ENCODE results near the gene SBF1. TPM values are rescaled to one million over a fixed set of nuclear protein-coding genes. Genes with fewer than 3 reads are reported as not detected.

Gene SBF1
- total RNA-seq, 2 experiments from 2014 or later: 211 to 221 TPM

DNA sequence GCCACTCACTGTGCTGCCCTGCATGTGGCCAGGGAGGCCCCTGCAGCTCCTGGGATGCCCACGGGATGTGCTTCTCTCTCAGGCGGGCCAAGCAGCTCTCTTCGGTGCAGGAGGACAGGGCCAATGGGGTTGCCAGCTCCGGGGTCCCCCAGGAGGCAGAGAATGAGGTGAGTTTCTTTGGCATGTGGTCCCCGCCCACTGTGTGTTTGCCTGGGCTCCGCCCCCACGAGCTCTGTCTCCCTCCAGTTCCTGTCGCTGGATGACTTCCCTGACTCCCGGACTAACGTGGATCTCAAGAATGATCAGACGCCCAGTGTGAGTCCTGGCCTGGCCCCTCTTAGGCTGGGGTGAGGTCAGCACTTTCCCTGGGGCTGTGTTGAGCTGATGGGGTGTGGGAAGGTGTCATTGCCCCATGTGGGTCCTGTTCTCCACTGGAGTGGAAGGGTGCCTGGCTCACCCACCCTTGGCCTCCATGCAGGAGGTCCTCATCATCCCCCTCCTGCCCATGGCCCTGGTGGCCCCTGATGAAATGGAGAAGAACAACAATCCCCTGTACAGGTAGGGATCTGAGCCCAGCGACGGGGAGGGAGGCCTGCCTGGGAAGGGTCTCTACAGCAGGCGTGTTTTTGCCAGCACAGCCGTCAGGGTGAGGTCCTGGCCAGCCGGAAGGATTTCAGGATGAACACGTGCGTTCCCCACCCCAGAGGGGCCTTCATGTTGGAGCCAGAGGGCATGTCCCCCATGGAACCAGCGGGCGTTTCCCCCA, 42.8 kb upstream of the SBF1 start:
- Mint-ChIP-seq H3K27me3 (no peaks in the 10 kb centered on the region), H3K9me3 (no peaks in the 10 kb centered on the region), H3K4me1 (peaks cover 8% of the 10 kb centered on the region), H3K27ac (no peak overlapping the region), H3K36me3 (peaks cover 13% of the 10 kb centered on the region), H3K4me3 (no peak overlapping the region)
- ATAC-seq (ENCODE audit: low read depth): no peak
- DNase-seq: no peak
- POLR2A ChIA-PET: interaction anchor here (0.6 to 1.6 kb wide), 3 partner anchors 8 to 16 kb away, joined by 3 to 7 read pairs (median 4); partner anchors contain the start of genes LMF2, NCAPH2 and SCO2

DNA sequence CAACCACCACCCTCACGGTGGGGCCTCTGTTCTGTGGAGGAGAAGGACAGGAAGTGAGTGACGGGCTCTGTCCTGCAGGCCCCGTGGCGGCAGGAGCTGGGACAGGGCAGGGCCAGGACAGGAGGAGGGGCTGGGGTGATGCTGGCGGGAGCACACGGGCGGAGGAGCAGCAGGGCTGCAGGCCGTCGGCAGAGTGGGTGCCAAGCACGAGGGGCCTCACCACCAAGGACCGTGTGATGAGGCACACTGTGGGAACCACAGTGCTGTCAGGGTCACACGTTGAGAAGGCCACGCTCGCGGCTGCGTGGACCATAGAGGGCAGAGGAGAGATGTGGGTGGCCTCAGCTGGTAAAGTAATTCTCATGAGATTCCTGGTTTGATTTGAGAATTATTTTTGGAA, 42.1 kb upstream of the SBF1 start:
- Mint-ChIP-seq H3K4me3 (no peak overlapping the region), H3K4me1 (peaks cover 12% of the 10 kb centered on the region), H3K27me3 (no peaks in the 10 kb centered on the region), H3K27ac (no peak overlapping the region), H3K36me3 (peaks cover 18% of the 10 kb centered on the region), H3K9me3 (no peaks in the 10 kb centered on the region)
- DNase-seq: no peak
- POLR2A ChIA-PET: interaction anchor here (1.0 to 1.6 kb wide), 3 partner anchors 9 kb away, joined by 3 to 7 read pairs (median 3); partner anchors contain the start of genes LMF2, NCAPH2 and SCO2
- ATAC-seq (ENCODE audit: low read depth): no peak

- Mint-ChIP-seq H3K36me3 (peaks cover 17% of the 10 kb centered on the region), H3K9me3 (no peaks in the 10 kb centered on the region), H3K4me3 (no peak overlapping the region), H3K27me3 (no peaks in the 10 kb centered on the region), H3K27ac (no peak overlapping the region), H3K4me1 (peaks cover 12% of the 10 kb centered on the region)
- POLR2A ChIA-PET: interaction anchor here (1.0 kb wide), 1 partner anchor 8 kb away, joined by 3 read pairs; the partner anchor contains the start of genes LMF2 and NCAPH2
- ATAC-seq (ENCODE audit: low read depth): no peak
- no peak for DNase-seq
Measured at GRCh38 chr22:50516068-50516467, 41.2 kb upstream of the SBF1 start.

DNA sequence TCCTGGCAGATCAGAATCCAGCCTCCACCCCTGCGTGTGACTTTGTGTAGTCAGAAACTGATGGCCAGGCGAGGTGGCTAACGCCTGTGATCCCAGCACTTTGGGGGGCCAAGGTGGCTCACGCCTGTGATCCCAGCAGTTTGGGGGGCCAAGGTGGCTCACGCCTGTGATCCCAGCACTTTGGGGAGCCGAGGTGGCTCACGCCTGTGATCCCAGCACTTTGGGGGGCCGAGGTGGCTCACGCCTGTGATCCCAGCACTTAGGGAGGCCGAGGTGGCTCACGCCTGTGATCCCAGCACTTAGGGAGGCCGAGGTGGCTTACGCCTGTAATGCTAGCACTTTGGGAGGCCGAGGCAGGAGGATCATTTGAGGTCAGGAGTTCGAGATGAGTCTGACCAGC, 38.3 kb upstream of the SBF1 start:
- no peak overlapping the region for H3K27ac Mint-ChIP-seq
- POLR2A ChIA-PET: interaction anchor here (2.5 to 6.1 kb wide), 2 partner anchors 11 to 13 kb away, joined by 13 to 175 read pairs; partner anchors contain the start of gene SCO2
- no peak overlapping the region for H3K4me3 Mint-ChIP-seq
- peaks cover 10% of the 10 kb centered on the region for H3K36me3 Mint-ChIP-seq
- ATAC-seq (ENCODE audit: low read depth): no peak
- H3K27me3 Mint-ChIP-seq: no peaks in the 10 kb centered on the region
- no peak for DNase-seq
- no peaks in the 10 kb centered on the region for H3K9me3 Mint-ChIP-seq
- peaks cover 22% of the 10 kb centered on the region for H3K4me1 Mint-ChIP-seq

- H3K4me3 Mint-ChIP-seq: peak overlapping the region; percentile 89
- ATAC-seq (ENCODE audit: low read depth) (no peak), DNase-seq (no peak)
- H3K4me1 Mint-ChIP-seq: peaks cover 14% of the 10 kb centered on the region
- H3K36me3 Mint-ChIP-seq: peaks cover 5% of the 10 kb centered on the region
- peak overlapping the region; percentile 91 for H3K27ac Mint-ChIP-seq
- H3K9me3 Mint-ChIP-seq: no peaks in the 10 kb centered on the region
- POLR2A ChIA-PET: interaction anchor here (1.0 to 6.1 kb wide), 13 partner anchors 9 to 318 kb away, joined by 3 to 175 read pairs (median 7); partner anchors contain the start of genes ADM2, HDAC10, SCO2 and SYCE3
- no peaks in the 10 kb centered on the region for H3K27me3 Mint-ChIP-seq
Measured at GRCh38 chr22:50508897-50509296, 34.1 kb upstream of the SBF1 start.

DNA sequence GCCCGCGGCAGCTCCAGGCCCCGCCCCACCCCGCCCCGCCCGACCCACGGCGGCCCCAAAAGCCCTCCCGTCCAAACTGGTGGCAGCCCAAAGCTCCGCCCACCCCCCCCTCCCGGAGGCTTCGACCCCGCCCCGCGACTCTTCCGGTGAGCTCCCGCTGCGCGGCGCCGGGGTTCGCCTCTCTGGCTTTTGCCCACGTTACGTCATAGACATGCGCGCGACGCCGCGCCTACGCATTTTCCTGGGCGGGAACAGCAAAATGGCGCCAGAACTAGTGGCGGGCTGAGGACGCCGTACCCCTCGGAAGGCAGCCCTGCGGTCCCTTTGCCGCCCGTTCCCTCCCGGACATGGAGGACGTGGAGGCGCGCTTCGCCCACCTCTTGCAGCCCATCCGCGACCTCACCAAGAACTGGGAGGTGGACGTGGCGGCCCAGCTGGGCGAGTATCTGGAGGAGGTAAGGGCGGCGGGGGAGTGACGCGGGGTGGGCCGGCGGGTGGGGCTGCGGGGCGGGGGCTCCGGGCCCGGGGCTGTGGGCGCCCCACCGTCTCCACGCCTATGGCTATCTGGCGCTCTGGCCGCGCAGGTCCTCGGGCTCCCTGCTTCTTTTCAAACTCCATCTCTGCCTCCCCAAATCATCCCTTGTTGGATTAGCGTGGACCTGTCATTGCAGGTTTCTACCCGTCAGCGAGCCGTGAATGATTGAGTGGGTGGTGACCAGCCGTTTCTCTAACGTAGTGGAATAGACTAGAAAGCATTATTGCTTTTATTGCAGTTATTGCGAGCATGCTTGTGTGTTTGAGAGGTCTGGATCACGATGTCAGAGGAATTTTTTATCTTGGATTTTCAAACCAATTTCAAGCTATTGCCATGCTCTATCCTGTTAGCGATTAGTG, 33.4 kb upstream of the SBF1 start, which contains the start of gene NCAPH2:
Gene NCAPH2, plus strand, starts transcription at position 234 of the 894 bp plus-strand sequence. Its CDS starts 114 bp downstream, at position 348.
- peak; percentile 98 for DNase-seq
- no peaks in the 10 kb centered on the region for H3K9me3 Mint-ChIP-seq
- H3K4me1 Mint-ChIP-seq: peaks cover 14% of the 10 kb centered on the region
- peaks cover 5% of the 10 kb centered on the region for H3K36me3 Mint-ChIP-seq
- peak; percentile 72 for ATAC-seq (ENCODE audit: low read depth)
- POLR2A ChIA-PET: interaction anchor here (0.5 to 6.1 kb wide), 36 partner anchors 8 to 457 kb away, joined by 3 to 175 read pairs (median 4); partner anchors contain the start of genes ADM2, CHKB, HDAC10 and KLHDC7B
- peak within 1 kb of the TSS; percentile 92 for H3K27ac Mint-ChIP-seq
- no peaks in the 10 kb centered on the region for H3K27me3 Mint-ChIP-seq
- H3K4me3 Mint-ChIP-seq: peak within 1 kb of the TSS; percentile 97

DNA sequence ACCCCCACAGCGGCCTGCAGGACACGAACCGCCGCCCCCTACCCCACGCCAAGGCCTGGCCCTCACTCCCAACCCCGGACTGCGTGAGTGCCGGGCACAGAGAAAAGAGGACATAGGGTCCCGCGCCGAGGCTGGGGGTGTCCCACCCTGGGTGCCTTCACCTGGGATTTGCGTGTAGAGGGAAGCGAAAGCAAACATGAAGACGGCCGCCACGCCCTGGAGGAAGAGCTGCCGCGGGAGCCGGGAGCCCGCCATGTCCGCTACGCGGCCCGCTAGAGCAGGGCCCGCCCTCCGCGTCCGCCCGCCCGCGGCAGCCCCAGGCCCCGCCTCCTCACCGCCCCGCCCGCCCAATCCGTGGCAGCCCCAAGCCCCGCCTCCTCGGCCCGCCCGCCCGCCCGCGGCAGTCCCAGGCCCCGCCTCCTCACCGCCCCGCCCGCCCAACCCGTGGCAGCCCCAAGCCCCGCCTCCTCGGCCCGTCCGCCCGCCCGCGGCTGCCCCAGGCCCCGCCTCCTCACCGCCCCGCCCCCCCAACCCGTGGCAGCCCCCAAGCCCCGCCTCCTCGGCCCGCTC, 32.7 kb upstream of the SBF1 start, which contains the start of gene LMF2:
Gene LMF2, minus strand, starts transcription at position 282 of the 570 bp plus-strand sequence. Its CDS starts 27 bp downstream, at position 255.
- H3K4me1 Mint-ChIP-seq: peaks cover 14% of the 10 kb centered on the region
- peak; percentile 78 for ATAC-seq (ENCODE audit: low read depth)
- POLR2A ChIA-PET: interaction anchor here (0.5 to 6.1 kb wide), 34 partner anchors 9 to 456 kb away, joined by 3 to 175 read pairs (median 4); partner anchors contain the start of genes ADM2, CHKB, HDAC10 and KLHDC7B
- no peaks in the 10 kb centered on the region for H3K27me3 Mint-ChIP-seq
- peak within 1 kb of the TSS; percentile 97 for H3K4me3 Mint-ChIP-seq
- H3K36me3 Mint-ChIP-seq: peaks cover 5% of the 10 kb centered on the region
- DNase-seq: peak; percentile 96
- H3K27ac Mint-ChIP-seq: peak within 1 kb of the TSS; percentile 92
- H3K9me3 Mint-ChIP-seq: no peaks in the 10 kb centered on the region

GRCh38 chr22:50506611-50507420, 32.0 kb upstream of the SBF1 start:
- Mint-ChIP-seq H3K36me3 (no peaks in the 10 kb centered on the region), H3K27ac (peak overlapping the region; percentile 92), H3K9me3 (no peaks in the 10 kb centered on the region), H3K4me1 (peaks cover 10% of the 10 kb centered on the region), H3K4me3 (peak overlapping the region; percentile 97), H3K27me3 (no peaks in the 10 kb centered on the region)
- ATAC-seq (ENCODE audit: low read depth): peak; percentile 4
- no peak for DNase-seq
- POLR2A ChIA-PET: interaction anchor here (0.9 to 6.1 kb wide), 7 partner anchors 17 to 120 kb away, joined by 3 to 175 read pairs (median 12); partner anchors contain the start of genes SCO2 and TYMP

GRCh38 chr22:50505776-50506610, 31.2 kb upstream of the SBF1 start:
- H3K36me3 Mint-ChIP-seq: no peaks in the 10 kb centered on the region
- H3K4me3 Mint-ChIP-seq: peak overlapping the region; percentile 97
- H3K27ac Mint-ChIP-seq: peak overlapping the region; percentile 45
- no peaks in the 10 kb centered on the region for H3K27me3 Mint-ChIP-seq
- ATAC-seq (ENCODE audit: low read depth): no peak
- POLR2A ChIA-PET: interaction anchor here (0.9 to 1.9 kb wide), 2 partner anchors 35 to 42 kb away, joined by 3 to 7 read pairs; no protein-coding TSS in a partner anchor
- peaks cover 10% of the 10 kb centered on the region for H3K4me1 Mint-ChIP-seq
- H3K9me3 Mint-ChIP-seq: no peaks in the 10 kb centered on the region
- peak; percentile 33 for DNase-seq

DNA sequence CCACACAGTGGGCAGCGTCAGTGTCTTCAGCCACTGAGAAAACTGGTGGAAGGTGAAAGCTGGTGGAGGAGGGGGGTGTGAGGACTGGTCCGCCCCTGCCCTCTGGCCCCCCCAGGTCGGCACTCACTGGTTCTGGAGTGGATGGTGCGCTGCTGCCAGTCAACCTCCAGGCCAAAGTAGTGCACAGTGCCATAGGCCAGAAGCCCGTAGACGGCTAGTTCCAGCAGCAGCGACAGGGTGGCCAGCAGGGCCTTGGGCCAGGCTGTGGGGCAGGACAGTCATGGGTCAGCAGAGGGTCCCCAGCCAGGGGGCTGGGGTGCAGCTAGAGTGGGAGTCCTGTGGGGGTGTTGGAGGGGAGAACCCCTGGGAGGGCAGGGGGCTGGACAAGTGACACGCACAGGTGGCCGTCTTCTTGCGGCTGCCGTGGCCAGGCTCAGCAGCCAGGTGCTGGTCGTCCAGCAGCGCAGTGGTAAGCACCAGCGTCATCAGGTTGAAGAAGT, 30.5 kb upstream of the SBF1 start:
- no peaks in the 10 kb centered on the region for H3K9me3 Mint-ChIP-seq
- DNase-seq (no peak), ATAC-seq (ENCODE audit: low read depth) (no peak)
- no peaks in the 10 kb centered on the region for H3K36me3 Mint-ChIP-seq
- H3K4me1 Mint-ChIP-seq: peaks cover 10% of the 10 kb centered on the region
- POLR2A ChIA-PET: interaction anchor here (1.0 kb wide), 1 partner anchor 20 kb away, joined by 3 read pairs; the partner anchor contains the start of gene SCO2
- H3K27ac Mint-ChIP-seq: no peak overlapping the region
- peak overlapping the region; percentile 35 for H3K4me3 Mint-ChIP-seq
- no peaks in the 10 kb centered on the region for H3K27me3 Mint-ChIP-seq

Measured in activated naive CD8-positive, alpha-beta T cell treated with anti-CD3 and anti-CD28 coated beads, Interleukin-2, amount 10 ng/mL, durations not matched to agents 7 days and 5 days (primary cell).